B cell (primary cell): ENCODE data around the gene WFDC2.

ENCODE experiments used
- CTCF ChIP-seq: fragments of 200-600 bp; IDR thresholded peaks from one replicate; pipeline ENCODE4 v1.8.0; 2022; ENCODE audit warnings: antibody characterized with exemption, mild to moderate bottlenecking
- EZH2 ChIP-seq: IDR thresholded peaks from 2 replicates; pipeline ENCODE4 v1.6.1; 2012; ENCODE audit warnings: borderline replicate concordance, low read depth, mild to moderate bottlenecking, moderate library complexity, low read length; ENCODE audit not compliant: insufficient read depth, poor library complexity, severe bottlenecking

- no peak for TF ChIP-seq CTCF
- TF ChIP-seq EZH2, result no peak
Observed at GRCh38 chr20:45508068-45508886, 38.7 kb downstream of the WFDC2 start.
